GM21825 (cell line): ENCODE data around the gene RPN2.

Experiments used
- ATAC-seq: cut with Tn5 transposase; IDR thresholded peaks from one replicate; pipeline ENCODE4 v1.9.1; 2021; ENCODE audit warnings: mild to moderate bottlenecking, moderate library complexity; ENCODE audit not compliant: unreplicated experiment

The RPN2 gene

GRCh38 chr20:37209193-37209592 is 30.1 kb downstream of the RPN2 start:
- no peak for ATAC-seq

- no peak for ATAC-seq
Measured at GRCh38 chr20:37209661-37210314, 30.7 kb downstream of the RPN2 start.

GRCh38 chr20:37218441-37218840 is 39.3 kb downstream of the RPN2 start:
- ATAC-seq = no peak

GRCh38 chr20:37218976-37219375 is 39.8 kb downstream of the RPN2 start:
- no peak for ATAC-seq

GRCh38 chr20:37219751-37220668 is 40.9 kb downstream of the RPN2 start:
- no peak for ATAC-seq

GRCh38 chr20:37220731-37221130 is 41.6 kb downstream of the RPN2 start:
- no peak for ATAC-seq

GRCh38 chr20:37222086-37222485 is 43.0 kb downstream of the RPN2 start:
- ATAC-seq = no peak

GRCh38 chr20:37223053-37223452 is 43.9 kb downstream of the RPN2 start:
- ATAC-seq = no peak

- ATAC-seq = no peak
Measured at GRCh38 chr20:37225146-37225545, 46.0 kb downstream of the RPN2 start.

- no peak for ATAC-seq
Measured at GRCh38 chr20:37226889-37227288, 47.8 kb downstream of the RPN2 start.

- ATAC-seq = no peak
Measured at GRCh38 chr20:37228082-37228481, 49.0 kb downstream of the RPN2 start.

- ATAC-seq = no peak
Measured at GRCh38 chr20:37228656-37229055, 49.5 kb downstream of the RPN2 start.

GRCh38 chr20:37229357-37229756 is 50.2 kb downstream of the RPN2 start:
- ATAC-seq = no peak

- ATAC-seq = no peak
Measured at GRCh38 chr20:37230200-37230599, 51.1 kb downstream of the RPN2 start.

GRCh38 chr20:37231947-37232630 is 53.0 kb downstream of the RPN2 start:
- no peak for ATAC-seq

- ATAC-seq = no peak
Measured at GRCh38 chr20:37233548-37234253, 54.6 kb downstream of the RPN2 start.

- ATAC-seq = no peak
Measured at GRCh38 chr20:37234254-37234581, 55.1 kb downstream of the RPN2 start.

- no peak for ATAC-seq
Measured at GRCh38 chr20:37235065-37235464, 55.9 kb downstream of the RPN2 start.

- no peak for ATAC-seq
Measured at GRCh38 chr20:37236462-37236861, 57.3 kb downstream of the RPN2 start.

- no peak for ATAC-seq
Measured at GRCh38 chr20:37237656-37238055, 58.5 kb downstream of the RPN2 start.

GRCh38 chr20:37238426-37238825 is 59.3 kb downstream of the RPN2 start:
- no peak for ATAC-seq
